Cerebellar nuclear complex (tissue), 1 donor: Measurements from ENCODE around the gene DLGAP4.
A peak's percentile ranks its signal among the peaks of the same experiment; 100 is the strongest.

ENCODE experiments used
- DNase-seq, 2 experiments: peaks; one replicate each; lab custom pipeline; 2025; lab: John Stamatoyannopoulos, UW

DLGAP4 gene

DNA sequence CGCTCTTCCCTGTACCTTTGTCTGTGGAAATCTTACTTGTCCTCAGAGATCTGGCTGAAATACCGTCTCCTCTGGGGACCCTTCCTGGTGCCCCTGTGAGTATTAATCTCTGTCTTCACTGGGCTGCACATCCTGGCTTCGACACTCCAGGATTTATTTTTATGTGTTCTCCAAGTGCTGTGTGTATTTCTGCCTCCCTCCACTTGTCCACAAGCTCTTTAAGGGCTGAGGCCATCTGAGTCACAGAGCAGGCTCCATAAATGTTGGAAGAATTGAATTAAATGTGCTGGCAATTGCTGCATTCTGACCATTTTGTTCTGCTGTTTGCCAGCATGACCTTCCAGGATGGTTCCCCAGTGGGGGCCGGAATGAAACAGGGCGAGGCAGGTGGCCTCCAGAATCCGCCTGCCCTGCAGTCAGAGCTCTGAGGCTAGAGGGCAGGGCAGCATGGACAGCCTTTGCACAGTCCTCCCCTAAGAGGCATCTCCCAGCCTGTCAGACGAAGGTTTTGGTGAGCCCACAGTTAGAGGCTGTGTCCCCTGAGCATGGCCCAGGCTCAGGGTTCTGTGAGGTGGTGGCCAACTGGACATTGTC is 105.8 kb downstream of the DLGAP4 start:
- DNase-seq, result no peak

DNA sequence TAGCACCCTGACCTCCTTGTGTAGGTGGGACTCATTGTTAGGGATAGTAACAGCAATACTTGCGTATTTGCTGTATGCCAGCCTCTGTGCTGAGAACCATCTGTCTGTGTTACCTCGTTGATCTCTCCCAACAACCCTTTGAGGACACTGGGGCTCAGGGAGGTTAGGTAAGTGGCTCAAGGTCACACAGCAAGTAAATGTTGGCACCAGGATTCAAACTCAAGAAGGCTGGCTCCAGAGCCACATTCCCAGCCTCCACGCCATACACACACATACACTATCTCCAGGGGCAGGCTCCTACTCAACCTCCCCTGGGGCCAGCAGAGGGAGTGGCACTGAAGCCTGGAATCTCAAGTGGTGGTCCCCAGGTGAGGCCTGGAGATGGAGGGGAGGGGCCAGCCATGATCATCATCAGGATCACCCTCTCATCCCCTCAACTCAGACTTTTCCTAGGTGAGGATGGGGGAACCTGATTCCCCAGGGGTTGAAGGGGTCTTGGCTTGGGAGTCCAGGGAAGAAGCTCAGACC is 109.4 kb downstream of the DLGAP4 start:
- DNase-seq, result no peak

GRCh38 chr20:36418711-36419110 is 112.6 kb downstream of the DLGAP4 start:
- no peak for DNase-seq

GRCh38 chr20:36421641-36422040 is 115.5 kb downstream of the DLGAP4 start:
- DNase-seq, result no peak

- DNase-seq, result no peak
Measured at GRCh38 chr20:36424314-36424713, 118.2 kb downstream of the DLGAP4 start.

- DNase-seq, result no peak
Measured at GRCh38 chr20:36425166-36425565, 119.0 kb downstream of the DLGAP4 start.

DNA sequence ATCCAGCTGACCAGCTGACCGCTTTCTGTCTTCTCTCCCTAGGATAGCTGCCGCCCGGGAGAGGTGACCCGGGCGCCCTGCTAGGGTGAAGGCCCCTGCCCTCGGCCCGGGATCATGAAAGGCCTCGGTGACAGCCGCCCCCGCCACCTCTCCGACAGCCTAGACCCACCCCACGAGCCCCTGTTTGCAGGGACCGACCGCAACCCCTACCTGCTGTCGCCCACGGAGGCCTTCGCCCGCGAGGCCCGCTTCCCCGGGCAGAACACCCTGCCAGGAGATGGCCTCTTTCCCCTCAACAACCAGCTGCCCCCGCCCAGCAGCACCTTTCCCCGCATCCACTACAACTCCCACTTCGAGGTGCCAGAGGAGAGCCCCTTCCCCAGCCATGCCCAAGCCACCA is 125.5 kb downstream of the DLGAP4 start:
- DNase-seq, result no peak

DNA sequence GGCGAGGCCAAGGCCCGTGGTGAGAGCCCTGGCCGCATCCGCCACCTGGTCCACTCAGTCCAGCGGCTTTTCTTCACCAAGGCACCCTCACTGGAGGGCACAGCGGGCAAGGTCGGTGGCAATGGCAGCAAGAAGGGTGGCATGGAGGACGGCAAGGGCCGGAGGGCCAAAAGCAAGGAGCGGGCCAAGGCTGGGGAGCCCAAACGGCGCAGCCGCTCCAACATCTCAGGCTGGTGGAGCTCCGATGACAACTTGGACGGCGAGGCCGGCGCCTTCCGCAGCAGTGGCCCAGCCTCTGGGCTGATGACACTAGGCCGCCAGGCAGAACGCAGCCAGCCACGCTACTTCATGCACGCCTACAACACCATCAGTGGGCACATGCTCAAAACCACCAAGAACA is 126.0 kb downstream of the DLGAP4 start:
- DNase-seq, result no peak

- no peak for DNase-seq
Measured at GRCh38 chr20:36434383-36434782, 128.2 kb downstream of the DLGAP4 start.

GRCh38 chr20:36435124-36435523 is 129.0 kb downstream of the DLGAP4 start:
- DNase-seq, result no peak

- no peak for DNase-seq
Measured at GRCh38 chr20:36435592-36436541, 129.7 kb downstream of the DLGAP4 start.

DNA sequence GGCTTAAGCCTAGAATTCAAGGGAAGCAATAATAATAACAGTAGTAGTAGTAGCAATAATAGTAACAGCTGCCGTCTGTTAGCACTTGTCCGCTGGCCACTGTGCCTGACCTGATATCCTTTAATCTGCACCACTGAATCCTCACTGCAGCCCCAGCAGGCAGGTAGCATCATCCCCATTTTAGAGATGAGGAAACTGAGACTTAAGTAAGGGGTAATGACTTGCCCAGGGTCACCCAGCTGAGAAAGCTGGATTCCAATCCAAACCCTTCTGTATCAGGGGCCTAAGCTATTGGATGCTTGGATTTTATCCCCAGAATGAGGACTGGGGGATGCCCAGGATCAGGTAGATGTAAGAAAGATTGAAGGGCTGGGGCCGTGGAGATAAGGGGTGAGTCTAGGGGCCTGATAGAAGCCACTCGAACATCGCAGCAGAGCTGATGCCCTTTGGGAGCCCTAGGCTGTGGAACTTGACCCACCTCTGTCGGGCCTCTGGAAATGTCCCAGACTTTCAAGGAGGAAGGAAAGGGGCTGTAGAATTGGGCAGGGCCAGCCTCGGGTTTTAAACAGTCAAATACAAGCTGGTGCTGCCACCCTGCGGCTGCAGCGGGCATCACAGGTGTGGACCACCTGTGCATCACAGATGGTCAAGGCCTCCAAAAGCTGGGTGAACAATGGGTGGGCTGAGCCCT is 133.0 kb downstream of the DLGAP4 start:
- peak in 1 of 2 experiments; percentile 13 for DNase-seq

DNA sequence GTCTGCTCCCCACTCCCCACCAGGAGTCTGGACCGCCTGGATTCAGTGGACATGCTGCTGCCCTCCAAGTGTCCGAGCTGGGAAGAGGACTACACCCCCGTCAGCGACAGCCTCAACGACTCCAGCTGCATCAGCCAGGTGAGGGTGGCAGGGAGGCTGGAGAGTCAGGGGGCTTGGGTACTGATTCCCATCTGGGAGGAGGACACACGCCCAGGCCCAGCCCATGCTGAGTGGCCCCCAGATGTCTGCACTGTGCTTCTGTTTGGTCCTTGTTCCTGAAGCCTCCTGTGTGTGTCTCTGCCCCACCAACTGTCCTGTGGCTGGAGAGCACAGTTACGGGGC is 133.6 kb downstream of the DLGAP4 start:
- DNase-seq, result no peak

- DNase-seq, result no peak
Measured at GRCh38 chr20:36440370-36441026, 134.4 kb downstream of the DLGAP4 start.

DNA sequence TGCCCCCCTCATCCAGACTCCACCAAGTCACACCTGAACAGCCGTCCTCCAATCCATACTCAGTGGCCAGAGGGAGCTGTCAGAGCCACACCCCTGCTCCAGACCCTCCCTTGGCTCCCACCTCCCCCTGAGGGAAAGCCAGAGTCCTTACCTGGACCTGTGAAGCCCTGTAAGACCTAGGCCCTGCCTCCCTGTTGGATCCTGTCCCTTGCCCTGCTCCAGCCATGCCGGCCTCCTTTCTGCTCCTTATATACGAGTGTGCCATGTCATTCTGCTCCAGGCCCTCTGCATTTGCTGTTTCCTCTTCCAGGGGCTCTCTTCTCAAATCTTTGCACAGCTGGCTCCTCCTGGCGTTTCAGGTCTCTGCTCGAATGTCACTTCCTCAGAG is 134.9 kb downstream of the DLGAP4 start:
- no peak for DNase-seq

- DNase-seq, result no peak
Measured at GRCh38 chr20:36441416-36441815, 135.3 kb downstream of the DLGAP4 start.

GRCh38 chr20:36445847-36446246 is 139.7 kb downstream of the DLGAP4 start:
- DNase-seq, result no peak

- no peak for DNase-seq
Measured at GRCh38 chr20:36446557-36446956, 140.4 kb downstream of the DLGAP4 start.

- no peak for DNase-seq
Measured at GRCh38 chr20:36447101-36447500, 141.0 kb downstream of the DLGAP4 start.

GRCh38 chr20:36449663-36450062 is 143.5 kb downstream of the DLGAP4 start:
- DNase-seq, result no peak

DNA sequence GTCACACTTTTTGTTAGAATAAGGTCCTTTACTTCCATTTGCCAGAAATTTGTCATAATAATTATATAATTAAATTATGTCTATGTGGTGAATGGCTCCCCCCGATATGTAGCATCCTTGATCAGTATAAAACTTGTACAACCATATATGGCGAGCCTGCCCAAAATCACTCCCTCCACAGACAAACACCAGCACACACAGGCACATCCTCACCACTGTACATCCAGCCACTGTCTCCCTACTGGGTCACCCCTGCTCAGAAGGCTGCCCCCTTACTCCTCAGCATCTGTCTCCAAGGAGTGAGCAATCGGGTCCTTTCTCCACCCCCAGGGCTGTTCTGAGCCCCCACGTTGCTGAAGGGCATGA is 148.2 kb downstream of the DLGAP4 start:
- DNase-seq, result no peak
